ENCODE measurements around the gene BATF.

The BATF gene

GRCh38 chr14:75504411-75504810 is 17.9 kb upstream of the BATF start:
- H3K9me3 ChIP-seq (ENCODE audit: insufficient read depth, low read depth, low read length): no peaks in the 10 kb centered on the region

GRCh38 chr14:75506930-75507329 is 15.3 kb upstream of the BATF start:
- Histone ChIP-seq H3F3A (ENCODE audit: low read depth) (no peaks in the 10 kb centered on the region), H3K4me2 (ENCODE audit: low read depth, low read length, poor library complexity, severe bottlenecking) (no peak overlapping the region), H2AFZ (ENCODE audit: low read length) (no peak overlapping the region), H3K9me2 (replicated peaks; ENCODE audit: low read depth, low read length) (no peaks in the 10 kb centered on the region), H3K9me3 (ENCODE audit: insufficient read depth, low read depth, low read length) (0 out of 2 replicates have a peak, but pooled peaks cover 4% of the 10 kb centered on the region), H4K20me1 (ENCODE audit: insufficient read depth, low read length, poor library complexity, severe bottlenecking) (no peaks in the 10 kb centered on the region), H3K4me1 (ENCODE audit: insufficient read depth, low read length, poor library complexity, severe bottlenecking) (no peaks in the 10 kb centered on the region), H3K27me3 (ENCODE audit: insufficient read depth, low read length, poor library complexity, severe bottlenecking) (no peaks in the 10 kb centered on the region), H3K79me2 (ENCODE audit: insufficient read depth, low read length) (no peaks in the 10 kb centered on the region), H3K4me3 (ENCODE audit: low read length, poor library complexity, severe bottlenecking) (no peak overlapping the region), H3K36me3 (ENCODE audit: insufficient read depth, low read length) (no peaks in the 10 kb centered on the region), H3K9ac (ENCODE audit: low read depth, low read length, poor library complexity, severe bottlenecking) (no peak overlapping the region)
- TF ChIP-seq, protein P1, sequence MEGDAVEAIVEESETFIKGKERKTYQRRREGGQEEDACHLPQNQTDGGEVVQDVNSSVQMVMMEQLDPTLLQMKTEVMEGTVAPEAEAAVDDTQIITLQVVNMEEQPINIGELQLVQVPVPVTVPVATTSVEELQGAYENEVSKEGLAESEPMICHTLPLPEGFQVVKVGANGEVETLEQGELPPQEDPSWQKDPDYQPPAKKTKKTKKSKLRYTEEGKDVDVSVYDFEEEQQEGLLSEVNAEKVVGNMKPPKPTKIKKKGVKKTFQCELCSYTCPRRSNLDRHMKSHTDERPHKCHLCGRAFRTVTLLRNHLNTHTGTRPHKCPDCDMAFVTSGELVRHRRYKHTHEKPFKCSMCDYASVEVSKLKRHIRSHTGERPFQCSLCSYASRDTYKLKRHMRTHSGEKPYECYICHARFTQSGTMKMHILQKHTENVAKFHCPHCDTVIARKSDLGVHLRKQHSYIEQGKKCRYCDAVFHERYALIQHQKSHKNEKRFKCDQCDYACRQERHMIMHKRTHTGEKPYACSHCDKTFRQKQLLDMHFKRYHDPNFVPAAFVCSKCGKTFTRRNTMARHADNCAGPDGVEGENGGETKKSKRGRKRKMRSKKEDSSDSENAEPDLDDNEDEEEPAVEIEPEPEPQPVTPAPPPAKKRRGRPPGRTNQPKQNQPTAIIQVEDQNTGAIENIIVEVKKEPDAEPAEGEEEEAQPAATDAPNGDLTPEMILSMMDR (conservative IDR thresholded peaks at IDR 0.05; ENCODE audit: low read length): no peak
- no peak for TF ChIP-seq EZH2phosphoT487 (IDR thresholded peaks at IDR 0.05; ENCODE audit: borderline replicate concordance)

More at GRCh38 chr14:75504411-75504810, 17.9 kb upstream of the BATF start:
- TF ChIP-seq, protein P1 (conservative IDR thresholded peaks at IDR 0.05; ENCODE audit: low read length): no peak
- TF ChIP-seq EZH2phosphoT487 (IDR thresholded peaks at IDR 0.05; ENCODE audit: borderline replicate concordance): no peak
- Histone ChIP-seq H4K20me1 (ENCODE audit: insufficient read depth, low read length, poor library complexity, severe bottlenecking) (no peaks in the 10 kb centered on the region), H3K4me1 (ENCODE audit: insufficient read depth, low read length, poor library complexity, severe bottlenecking) (no peaks in the 10 kb centered on the region), H3K27me3 (ENCODE audit: insufficient read depth, low read length, poor library complexity, severe bottlenecking) (no peaks in the 10 kb centered on the region), H3K79me2 (ENCODE audit: insufficient read depth, low read length) (no peaks in the 10 kb centered on the region), H3F3A (ENCODE audit: low read depth) (no peaks in the 10 kb centered on the region), H3K36me3 (ENCODE audit: insufficient read depth, low read length) (no peaks in the 10 kb centered on the region), H2AFZ (ENCODE audit: low read length) (no peak overlapping the region), H3K4me3 (ENCODE audit: low read length, poor library complexity, severe bottlenecking) (no peak overlapping the region), H3K9me2 (replicated peaks; ENCODE audit: low read depth, low read length) (no peaks in the 10 kb centered on the region), H3K4me2 (ENCODE audit: low read depth, low read length, poor library complexity, severe bottlenecking) (no peak overlapping the region), H3K9ac (ENCODE audit: low read depth, low read length, poor library complexity, severe bottlenecking) (no peak overlapping the region)

- H3K79me2 ChIP-seq (ENCODE audit: insufficient read depth, low read length): no peaks in the 10 kb centered on the region
- H3F3A ChIP-seq (ENCODE audit: low read depth): peaks cover 13% of the 10 kb centered on the region; the same call in 1 of the 2 replicates
- no peak overlapping the region for H2AFZ ChIP-seq (ENCODE audit: low read length)
- no peaks in the 10 kb centered on the region for H3K36me3 ChIP-seq (ENCODE audit: insufficient read depth, low read length)
- no peak overlapping the region for H3K9ac ChIP-seq (ENCODE audit: low read depth, low read length, poor library complexity, severe bottlenecking)
- H3K4me2 ChIP-seq (ENCODE audit: low read depth, low read length, poor library complexity, severe bottlenecking): no peak overlapping the region
- no peak for TF ChIP-seq EZH2phosphoT487 (IDR thresholded peaks at IDR 0.05; ENCODE audit: borderline replicate concordance)
- TF ChIP-seq, protein P1 (conservative IDR thresholded peaks at IDR 0.05; ENCODE audit: low read length): no peak
- H3K9me3 ChIP-seq (ENCODE audit: insufficient read depth, low read depth, low read length): 0 out of 2 replicates have a peak, but pooled peaks cover 4% of the 10 kb centered on the region
- H3K27me3 ChIP-seq (ENCODE audit: insufficient read depth, low read length, poor library complexity, severe bottlenecking): no peaks in the 10 kb centered on the region
- H3K4me1 ChIP-seq (ENCODE audit: insufficient read depth, low read length, poor library complexity, severe bottlenecking): peaks cover 20% of the 10 kb centered on the region
- H3K4me3 ChIP-seq (ENCODE audit: low read length, poor library complexity, severe bottlenecking): no peak overlapping the region
- no peaks in the 10 kb centered on the region for H3K9me2 ChIP-seq (replicated peaks; ENCODE audit: low read depth, low read length)
- no peaks in the 10 kb centered on the region for H4K20me1 ChIP-seq (ENCODE audit: insufficient read depth, low read length, poor library complexity, severe bottlenecking)
Observed at GRCh38 chr14:75510547-75510946, 11.7 kb upstream of the BATF start.
